GM19395 (cell line): ENCODE data around the gene FTO.

ENCODE experiments used
- ATAC-seq: cut with Tn5 transposase; IDR thresholded peaks from one replicate; pipeline ENCODE4 v1.9.1; 2021; ENCODE audit warnings: mild to moderate bottlenecking, moderate library complexity; ENCODE audit not compliant: unreplicated experiment

The FTO gene

GRCh38 chr16:53894686-53895085 lies 190.7 kb downstream of the FTO start:
- no peak for ATAC-seq

- no peak for ATAC-seq
Observed at GRCh38 chr16:53895433-53895832, 191.5 kb downstream of the FTO start.

- ATAC-seq: no peak
Observed at GRCh38 chr16:53895851-53896250, 191.9 kb downstream of the FTO start.

GRCh38 chr16:53896722-53897121 lies 192.8 kb downstream of the FTO start:
- no peak for ATAC-seq

- ATAC-seq: no peak
Observed at GRCh38 chr16:53898993-53899392, 195.0 kb downstream of the FTO start.

- ATAC-seq: no peak
Observed at GRCh38 chr16:53899431-53899830, 195.5 kb downstream of the FTO start.

GRCh38 chr16:53900667-53901066 lies 196.7 kb downstream of the FTO start:
- no peak for ATAC-seq

GRCh38 chr16:53901408-53901807 lies 197.5 kb downstream of the FTO start:
- no peak for ATAC-seq

- no peak for ATAC-seq
Observed at GRCh38 chr16:53904533-53904932, 200.6 kb downstream of the FTO start.

- no peak for ATAC-seq
Observed at GRCh38 chr16:53905028-53905427, 201.1 kb downstream of the FTO start.

GRCh38 chr16:53908731-53909130 lies 204.8 kb downstream of the FTO start:
- ATAC-seq: no peak

GRCh38 chr16:53910990-53911389 lies 207.0 kb downstream of the FTO start:
- ATAC-seq: no peak

- no peak for ATAC-seq
Observed at GRCh38 chr16:53911513-53911912, 207.6 kb downstream of the FTO start.

- ATAC-seq: no peak
Observed at GRCh38 chr16:53912155-53912554, 208.2 kb downstream of the FTO start.

GRCh38 chr16:53913099-53913870 lies 209.3 kb downstream of the FTO start:
- ATAC-seq: no peak

- ATAC-seq: no peak
Observed at GRCh38 chr16:53913920-53914319, 210.0 kb downstream of the FTO start.

GRCh38 chr16:53914736-53915135 lies 210.8 kb downstream of the FTO start:
- no peak for ATAC-seq

GRCh38 chr16:53915452-53916160 lies 211.7 kb downstream of the FTO start:
- ATAC-seq: no peak

GRCh38 chr16:53920988-53921387 lies 217.0 kb downstream of the FTO start:
- ATAC-seq: no peak

GRCh38 chr16:53922067-53922806 lies 218.3 kb downstream of the FTO start:
- no peak for ATAC-seq

GRCh38 chr16:53922807-53923571 lies 219.0 kb downstream of the FTO start:
- no peak for ATAC-seq
